ENCODE data around the gene DQX1.

DNA sequence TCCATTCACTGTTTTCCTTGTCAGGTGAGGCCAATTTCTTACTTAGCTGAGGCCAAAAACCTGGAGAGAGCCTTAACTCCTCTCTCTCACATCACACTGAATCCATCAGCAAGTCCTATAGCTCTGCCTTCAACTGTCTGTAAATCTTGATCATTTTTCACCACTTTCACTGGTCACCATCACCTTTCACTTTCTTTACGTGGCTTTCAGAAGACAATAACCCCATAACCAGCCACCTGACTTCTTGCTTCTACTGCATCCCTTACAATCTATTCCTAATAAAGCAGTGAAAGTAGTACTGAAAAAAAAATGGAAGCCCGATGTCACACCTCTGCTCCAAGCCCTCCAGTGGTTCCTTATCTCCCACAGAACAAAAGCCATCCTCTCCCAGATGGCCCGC lies 20.0 kb upstream of the DQX1 start:
- no peak for TF ChIP-seq POLR2AphosphoS5 (IDR thresholded peaks at IDR 0.05; ENCODE audit: low read depth, low read length)
- TF ChIP-seq, protein P1, sequence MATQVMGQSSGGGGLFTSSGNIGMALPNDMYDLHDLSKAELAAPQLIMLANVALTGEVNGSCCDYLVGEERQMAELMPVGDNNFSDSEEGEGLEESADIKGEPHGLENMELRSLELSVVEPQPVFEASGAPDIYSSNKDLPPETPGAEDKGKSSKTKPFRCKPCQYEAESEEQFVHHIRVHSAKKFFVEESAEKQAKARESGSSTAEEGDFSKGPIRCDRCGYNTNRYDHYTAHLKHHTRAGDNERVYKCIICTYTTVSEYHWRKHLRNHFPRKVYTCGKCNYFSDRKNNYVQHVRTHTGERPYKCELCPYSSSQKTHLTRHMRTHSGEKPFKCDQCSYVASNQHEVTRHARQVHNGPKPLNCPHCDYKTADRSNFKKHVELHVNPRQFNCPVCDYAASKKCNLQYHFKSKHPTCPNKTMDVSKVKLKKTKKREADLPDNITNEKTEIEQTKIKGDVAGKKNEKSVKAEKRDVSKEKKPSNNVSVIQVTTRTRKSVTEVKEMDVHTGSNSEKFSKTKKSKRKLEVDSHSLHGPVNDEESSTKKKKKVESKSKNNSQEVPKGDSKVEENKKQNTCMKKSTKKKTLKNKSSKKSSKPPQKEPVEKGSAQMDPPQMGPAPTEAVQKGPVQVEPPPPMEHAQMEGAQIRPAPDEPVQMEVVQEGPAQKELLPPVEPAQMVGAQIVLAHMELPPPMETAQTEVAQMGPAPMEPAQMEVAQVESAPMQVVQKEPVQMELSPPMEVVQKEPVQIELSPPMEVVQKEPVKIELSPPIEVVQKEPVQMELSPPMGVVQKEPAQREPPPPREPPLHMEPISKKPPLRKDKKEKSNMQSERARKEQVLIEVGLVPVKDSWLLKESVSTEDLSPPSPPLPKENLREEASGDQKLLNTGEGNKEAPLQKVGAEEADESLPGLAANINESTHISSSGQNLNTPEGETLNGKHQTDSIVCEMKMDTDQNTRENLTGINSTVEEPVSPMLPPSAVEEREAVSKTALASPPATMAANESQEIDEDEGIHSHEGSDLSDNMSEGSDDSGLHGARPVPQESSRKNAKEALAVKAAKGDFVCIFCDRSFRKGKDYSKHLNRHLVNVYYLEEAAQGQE (IDR thresholded peaks at IDR 0.05; ENCODE audit: insufficient read depth in 1 of 2, low read depth in 2 of 2, low read length in 2 of 2): no peak
- no peak for TF ChIP-seq FOXP2 (optimal IDR thresholded peaks at IDR 0.05; ENCODE audit: borderline replicate concordance, extremely low read depth, extremely low read length, insufficient read depth)
- no peak for TF ChIP-seq TAF1 (IDR thresholded peaks at IDR 0.05; ENCODE audit: borderline replicate concordance, insufficient read depth, low read length)

Measured in PFSK-1 (cell line).